ACHN (cell line): ENCODE results near the gene GPX2.

Experiments
- DNase-seq: peaks from one replicate; pipeline ENCODE4 v3.0.0-alpha.2; 2015
- in situ Hi-C: cut with HindIII; loops from 2 replicates; pipeline ENCODE4 v1.10.0; 2017; ENCODE audit warnings: low sequenced_read_pairs, low pct_ligation_motif_present, low pct_unique_long_range_greater_than_20kb

Gene GPX2

DNA sequence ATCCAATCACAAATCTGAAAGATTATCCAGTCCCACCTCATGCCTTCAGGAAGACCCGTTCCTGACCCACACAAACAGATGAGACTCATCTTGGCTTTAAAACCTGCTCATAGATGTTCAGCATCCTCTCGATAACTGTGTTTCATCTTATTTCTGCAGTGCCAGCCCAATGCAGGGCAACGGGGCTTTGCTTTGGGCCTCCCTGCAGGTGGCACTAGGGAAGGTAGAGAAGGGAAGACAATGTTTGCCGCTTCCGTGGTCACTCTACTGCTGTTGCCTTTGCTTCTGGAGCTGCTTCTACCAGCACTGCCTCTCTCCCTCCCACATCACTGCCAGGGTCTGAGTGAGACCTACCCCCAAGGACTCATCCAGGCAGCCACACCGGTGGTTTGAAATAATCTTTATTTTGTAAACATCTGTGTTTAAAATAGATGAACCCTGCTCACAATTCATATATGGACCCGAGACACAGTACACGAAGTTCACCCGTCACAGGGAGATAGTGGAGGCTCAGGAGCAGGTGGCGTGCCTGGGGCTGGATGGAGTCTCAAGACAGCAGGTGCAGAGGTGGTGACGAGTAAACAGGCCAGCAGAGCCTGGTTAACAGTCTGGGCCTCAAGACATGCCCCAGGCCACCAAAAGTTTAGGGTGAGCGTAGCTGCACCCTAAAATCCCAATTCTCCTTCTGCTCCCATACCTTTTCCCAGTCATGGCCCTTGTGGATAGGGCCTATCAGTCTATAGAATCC is 3.1 kb upstream of the GPX2 start:
- DNase-seq, result no peak
- in situ Hi-C loops, result no loop called here

DNA sequence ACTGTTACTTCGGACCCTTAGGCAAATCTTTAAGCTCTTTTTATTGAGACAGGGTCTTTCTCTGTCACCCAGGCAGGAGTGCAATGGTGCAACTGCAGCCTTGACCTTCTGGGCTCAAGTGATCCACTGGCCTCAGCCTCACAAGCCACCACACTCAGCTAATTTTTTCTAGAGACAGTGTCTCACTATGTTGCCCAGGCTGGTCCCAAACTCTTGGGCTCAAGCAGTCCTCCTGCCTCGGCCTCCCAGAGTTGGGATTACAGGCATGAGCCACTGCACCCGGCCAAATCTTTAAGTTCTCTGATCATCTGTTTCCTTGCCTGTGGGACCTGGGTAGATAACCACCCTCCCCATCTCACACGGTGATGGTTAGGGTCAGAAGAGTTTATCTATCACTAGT is 2.3 kb upstream of the GPX2 start:
- in situ Hi-C loops, result no loop called here
- no peak for DNase-seq

DNA sequence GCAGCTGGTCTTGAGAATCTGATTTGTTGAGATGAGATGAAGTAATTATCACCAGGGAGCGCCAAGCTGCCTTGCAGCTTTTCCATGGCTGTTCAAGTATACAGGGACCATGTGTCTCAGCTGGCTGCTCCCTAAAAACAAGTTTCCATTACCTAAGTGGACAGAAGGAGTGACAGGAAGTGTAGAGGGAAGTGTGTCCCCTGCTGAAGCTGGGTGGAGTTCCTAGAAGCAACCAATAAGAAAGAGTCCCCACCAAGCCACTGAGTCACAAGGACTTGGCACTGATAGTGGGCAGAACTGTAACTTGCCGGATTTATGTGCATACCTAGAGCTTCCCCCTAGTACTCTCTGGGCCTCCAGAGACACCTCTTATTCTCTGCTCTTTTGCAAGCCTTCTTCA is 1.5 kb upstream of the GPX2 start:
- DNase-seq, result no peak
- in situ Hi-C loops, result no loop called here

DNA sequence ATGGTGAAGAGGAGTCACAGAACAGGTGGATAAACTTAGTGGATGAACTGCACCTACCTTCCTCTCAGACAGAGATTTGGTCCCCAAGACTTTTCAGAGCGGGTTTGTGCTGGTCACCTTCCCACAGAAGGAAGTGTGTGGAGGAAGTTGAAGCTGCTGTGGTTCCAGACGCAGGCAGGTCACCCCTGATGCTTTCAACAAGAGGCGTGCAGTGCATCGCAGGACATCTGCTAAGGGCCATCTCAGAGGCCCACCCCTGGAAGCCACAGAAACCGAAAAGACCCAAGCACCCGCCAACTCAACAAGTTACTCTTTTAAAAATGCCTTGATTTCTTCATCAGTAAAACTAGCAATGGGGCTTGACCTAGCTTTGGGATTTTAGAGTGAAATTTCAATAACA is 1.0 kb upstream of the GPX2 start:
- in situ Hi-C loops, result no loop called here
- DNase-seq, result no peak

DNA sequence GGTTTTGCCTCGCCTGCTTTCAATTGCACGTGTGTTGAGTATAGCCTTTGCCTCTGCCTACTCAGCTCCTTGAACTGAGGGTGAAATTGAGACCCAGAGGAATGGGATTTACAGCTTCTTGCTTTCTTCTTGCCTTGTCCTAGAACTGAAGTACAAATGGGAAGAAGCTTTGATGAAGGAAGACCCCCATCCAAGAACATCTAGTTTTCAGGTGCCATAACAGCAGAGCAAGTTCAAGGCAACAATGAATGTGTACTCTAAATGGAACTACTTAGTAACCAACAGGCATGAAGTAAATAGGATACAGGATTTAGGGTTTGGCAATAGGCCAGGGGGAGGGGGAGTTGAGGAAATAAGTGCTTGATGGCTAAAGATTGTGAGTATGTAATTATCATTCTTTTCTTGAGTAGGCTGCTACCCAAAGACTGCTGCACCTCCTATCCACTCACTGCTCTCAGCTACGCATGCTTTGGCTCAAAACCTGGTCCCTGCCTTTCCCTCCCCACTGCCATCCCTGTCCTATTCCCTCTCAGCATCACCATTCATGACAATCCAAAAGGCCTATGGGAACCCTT is 2.1 kb downstream of the GPX2 start:
- in situ Hi-C loops, result no loop called here
- DNase-seq, result no peak

DNA sequence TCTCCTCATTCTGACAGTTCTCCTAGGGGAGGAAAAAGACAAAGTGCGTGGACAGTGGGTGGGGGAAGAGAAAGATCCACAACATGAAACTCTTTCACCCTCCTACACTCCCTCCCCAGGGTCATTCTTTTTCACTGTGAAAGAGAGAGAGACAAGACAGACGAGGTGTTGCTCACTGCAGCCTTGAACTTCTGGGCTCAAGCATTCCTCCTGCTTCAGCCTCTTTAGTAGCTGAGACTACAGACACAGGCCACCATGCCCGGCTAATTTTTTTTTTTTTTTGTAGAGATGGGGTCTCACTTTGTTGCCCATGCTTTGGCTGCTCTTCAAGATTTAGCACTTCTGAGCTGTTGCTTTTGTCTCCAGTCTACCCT is 2.7 kb downstream of the GPX2 start:
- in situ Hi-C loops, result no loop called here
- no peak for DNase-seq

DNA sequence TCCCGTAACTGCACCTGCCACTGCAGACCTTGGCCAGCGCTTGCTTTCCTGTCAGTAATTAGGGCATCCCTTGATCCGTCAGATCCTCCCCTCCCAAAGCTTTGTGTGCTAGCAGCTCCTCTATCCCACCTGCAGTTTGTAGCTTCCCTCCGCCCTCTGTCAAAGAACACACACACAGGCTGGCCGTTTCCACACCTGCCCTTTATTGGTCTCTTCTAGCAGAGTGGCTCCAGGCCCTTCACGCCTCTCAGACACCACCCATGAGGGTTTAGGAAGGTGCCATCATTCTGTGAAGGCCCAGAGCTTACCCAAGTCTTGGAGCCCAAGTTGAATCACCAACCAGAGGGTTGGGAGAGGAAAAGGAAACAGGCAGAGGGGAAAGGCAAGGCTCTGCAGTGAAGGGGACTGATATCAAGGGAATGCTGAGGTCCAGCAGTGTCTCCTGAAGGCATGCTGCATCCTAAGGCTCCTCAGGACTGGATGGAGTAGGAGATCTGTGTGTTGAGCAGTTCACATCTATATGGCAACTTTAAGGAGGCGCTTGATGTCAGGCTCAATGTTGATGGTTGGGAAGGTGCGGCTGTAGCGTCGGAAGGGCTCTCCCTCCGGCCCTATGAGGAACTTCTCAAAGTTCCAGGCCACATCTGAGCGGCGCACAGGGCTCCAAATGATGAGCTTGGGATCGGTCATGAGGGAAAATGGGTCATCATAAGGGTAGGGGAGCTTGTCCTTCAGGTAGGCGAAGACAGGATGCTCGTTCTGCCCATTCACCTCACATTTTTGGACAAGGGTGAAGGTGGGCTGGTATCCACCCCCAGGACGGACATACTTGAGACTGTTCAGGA is 3.4 kb downstream of the GPX2 start:
- in situ Hi-C loops, result no loop called here
- no peak for DNase-seq

DNA sequence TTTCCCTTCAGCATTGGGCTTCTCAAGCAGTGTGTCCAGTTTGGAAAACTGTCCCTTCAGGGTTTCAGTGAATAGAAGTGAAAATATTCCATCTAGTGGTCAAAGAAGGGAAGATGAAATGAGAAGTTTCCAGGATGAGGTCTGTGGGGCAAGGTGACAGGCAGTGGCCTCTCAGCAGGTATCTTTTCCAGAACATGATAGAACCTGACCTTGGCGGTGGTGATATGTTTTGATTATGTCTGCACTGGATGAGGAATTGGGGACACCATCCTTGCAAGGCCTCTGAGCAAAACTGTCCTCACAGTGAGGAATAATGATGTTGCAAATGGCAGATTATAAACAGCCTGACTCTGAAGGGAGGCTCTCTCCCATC is 4.7 kb downstream of the GPX2 start:
- peak; percentile 40 for DNase-seq
- in situ Hi-C loops, result no loop called here

DNA sequence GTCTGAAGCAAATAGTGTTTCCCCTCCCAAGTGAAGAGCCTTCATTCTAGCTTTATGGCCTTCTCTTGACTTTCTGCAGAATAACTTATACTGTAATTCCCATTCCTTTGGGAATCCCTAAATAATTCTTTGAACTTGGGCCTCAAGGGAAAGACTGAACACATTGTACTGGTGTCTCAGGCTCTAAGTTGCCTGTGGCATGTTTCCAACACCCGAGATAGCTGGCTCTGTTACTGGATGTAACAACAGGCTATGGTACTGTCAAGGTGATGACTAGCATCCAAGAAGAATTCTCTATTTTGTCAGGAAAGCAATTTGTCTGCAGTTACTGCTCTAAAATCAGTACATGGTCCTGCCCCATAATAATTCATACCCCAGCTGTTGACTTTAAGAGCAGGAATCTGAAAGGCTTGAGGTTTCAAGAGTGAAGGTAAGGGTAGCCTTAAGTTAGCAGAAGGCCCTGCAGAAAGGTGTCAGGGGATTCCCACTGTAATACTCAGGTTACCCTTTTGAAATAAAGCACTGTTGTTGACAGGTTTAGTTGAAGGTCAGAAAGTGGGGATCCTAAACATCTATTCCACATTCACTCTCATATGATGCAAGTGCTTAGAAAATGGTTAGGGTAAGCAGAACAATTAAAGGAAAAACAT is 5.2 kb downstream of the GPX2 start:
- in situ Hi-C loops, result no loop called here
- DNase-seq, result no peak

DNA sequence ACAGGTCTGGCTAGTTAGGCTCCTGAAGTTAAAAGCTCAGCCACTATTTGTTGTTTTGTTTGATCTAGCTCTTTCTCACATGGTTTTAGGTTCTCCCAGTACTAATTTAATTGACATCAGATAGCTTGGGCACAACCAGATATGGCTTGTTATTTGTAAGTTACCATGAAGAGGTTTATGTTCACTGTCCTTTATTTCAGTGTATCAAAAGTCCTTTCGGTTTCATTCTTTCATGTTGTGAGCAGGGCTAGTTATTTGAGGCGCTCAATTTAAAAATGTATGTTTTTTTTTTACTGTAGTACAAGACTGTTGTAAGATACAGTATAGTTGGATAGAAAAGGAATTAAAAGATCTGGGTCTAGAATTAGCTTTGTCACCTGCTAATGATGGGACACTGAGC is 7.0 kb downstream of the GPX2 start:
- in situ Hi-C loops, result no loop called here
- DNase-seq, result no peak

DNA sequence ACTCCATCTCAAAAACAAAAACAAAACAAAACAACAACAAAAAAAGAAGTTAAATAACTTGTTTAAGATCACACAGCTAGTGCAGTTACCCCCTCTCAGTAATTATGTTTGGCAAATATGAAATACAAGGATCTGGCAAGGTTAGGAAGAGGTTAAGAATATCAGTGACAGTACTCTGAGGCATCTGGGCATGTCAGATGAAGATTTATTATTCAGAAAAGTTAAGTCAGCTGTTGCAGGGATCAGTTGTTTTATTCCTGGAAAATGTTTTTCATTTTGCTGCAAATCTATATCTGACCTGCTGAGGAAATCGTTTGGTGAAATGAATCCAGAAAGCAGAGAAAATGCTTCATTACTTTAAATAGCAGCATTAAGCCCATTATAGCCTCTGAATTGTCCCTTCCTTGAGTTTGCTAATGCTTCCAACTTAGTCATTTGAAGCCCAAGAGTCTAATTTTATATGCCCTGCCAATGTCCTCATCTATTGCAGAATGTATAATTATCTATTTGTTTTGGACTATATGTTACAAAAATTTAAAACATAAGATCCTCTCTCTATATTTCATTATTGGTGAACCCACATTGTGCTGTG is 8.1 kb downstream of the GPX2 start:
- no peak for DNase-seq
- in situ Hi-C loops, result no loop called here

DNA sequence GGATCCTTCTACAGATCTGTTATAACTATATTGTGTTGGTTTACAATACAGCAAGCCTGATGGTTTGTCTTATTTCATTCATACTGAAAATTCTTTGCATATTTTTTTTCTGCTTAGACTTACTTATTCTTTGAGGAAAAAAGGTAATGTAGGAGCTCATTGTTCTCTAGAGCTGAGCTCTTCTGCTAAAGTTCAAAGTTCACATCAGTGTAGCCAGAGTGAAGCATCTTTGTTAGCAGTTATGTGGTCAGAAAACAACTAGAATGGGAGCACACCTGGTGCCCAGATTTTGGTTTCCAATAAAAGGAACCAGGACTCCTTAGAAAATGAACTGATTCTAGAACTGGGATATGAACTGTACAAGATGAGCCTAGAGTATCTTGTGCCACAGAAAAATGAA is 10.3 kb downstream of the GPX2 start:
- in situ Hi-C loops, result no loop called here
- no peak for DNase-seq

DNA sequence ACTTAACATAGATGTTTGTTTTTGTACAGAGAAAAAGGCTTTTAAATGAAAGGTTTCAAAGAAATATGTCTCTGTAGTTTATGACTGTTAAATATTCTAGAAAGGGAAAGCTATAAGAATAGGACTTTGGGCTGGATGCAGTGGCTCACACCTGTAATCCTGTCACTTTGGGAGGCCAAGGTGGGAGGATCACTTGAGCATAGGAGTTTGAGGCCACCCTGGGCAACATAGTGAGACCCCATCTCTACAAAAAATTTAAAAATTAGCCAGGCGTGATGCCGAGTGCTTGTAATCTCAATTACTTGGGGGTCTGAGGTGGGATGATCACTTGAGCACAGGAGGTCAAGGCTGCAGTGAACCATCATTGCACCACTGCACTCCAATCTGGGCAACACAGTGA is 11.4 kb downstream of the GPX2 start:
- in situ Hi-C loops, result no loop called here
- DNase-seq, result no peak

DNA sequence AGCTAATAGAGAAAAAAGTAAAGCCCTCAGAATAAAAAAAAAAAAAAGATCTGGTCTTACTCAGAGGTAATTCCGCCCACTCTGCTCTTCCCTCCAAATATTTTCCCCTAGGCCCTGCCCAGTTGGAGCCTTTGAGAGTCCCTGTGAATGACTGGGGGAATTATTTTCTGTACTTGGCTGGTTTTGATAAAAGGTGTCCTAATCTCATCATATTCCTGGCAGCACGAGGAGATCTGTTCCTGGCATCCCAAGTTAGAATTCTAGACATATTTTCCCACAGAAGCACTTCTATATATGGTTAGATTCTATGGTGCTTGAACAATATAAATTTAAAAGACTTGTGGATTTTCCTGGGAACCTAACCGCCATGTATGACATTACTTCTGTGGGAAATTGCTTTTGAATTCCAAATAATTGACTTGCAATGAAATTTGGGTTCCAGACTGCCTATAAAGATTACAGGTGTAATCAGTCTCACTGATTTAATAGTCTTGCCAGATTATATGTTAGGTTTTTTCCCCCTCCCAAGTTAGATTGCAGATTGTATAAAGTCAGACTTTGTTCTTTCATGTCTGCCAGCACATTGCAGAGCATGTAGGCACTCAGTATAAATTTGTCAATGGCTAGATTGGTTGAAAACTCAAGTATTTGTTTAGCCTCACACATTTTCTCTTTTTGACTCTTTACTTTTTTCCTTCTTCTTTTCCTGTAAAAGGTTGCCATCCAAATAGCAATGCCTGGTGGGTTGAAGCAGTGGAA is 12.3 kb downstream of the GPX2 start:
- in situ Hi-C loops, result no loop called here
- DNase-seq, result no peak

DNA sequence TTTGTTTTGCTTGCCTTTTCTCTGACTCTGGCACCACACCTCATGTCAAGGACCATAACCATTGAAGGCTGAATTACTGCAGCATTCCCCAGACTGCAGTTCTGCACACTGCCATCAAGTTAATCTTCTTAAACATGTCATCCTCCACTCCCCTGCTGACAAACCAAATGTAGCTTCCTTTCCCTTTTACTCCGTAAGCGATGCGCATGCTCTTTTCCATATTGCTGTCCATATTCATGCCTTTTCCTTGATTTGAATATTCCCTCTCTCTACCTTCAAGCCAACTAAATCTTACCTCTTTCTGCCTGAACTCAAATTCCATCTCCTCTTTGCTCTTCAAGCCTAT is 13.6 kb downstream of the GPX2 start:
- in situ Hi-C loops, result no loop called here
- no peak for DNase-seq

DNA sequence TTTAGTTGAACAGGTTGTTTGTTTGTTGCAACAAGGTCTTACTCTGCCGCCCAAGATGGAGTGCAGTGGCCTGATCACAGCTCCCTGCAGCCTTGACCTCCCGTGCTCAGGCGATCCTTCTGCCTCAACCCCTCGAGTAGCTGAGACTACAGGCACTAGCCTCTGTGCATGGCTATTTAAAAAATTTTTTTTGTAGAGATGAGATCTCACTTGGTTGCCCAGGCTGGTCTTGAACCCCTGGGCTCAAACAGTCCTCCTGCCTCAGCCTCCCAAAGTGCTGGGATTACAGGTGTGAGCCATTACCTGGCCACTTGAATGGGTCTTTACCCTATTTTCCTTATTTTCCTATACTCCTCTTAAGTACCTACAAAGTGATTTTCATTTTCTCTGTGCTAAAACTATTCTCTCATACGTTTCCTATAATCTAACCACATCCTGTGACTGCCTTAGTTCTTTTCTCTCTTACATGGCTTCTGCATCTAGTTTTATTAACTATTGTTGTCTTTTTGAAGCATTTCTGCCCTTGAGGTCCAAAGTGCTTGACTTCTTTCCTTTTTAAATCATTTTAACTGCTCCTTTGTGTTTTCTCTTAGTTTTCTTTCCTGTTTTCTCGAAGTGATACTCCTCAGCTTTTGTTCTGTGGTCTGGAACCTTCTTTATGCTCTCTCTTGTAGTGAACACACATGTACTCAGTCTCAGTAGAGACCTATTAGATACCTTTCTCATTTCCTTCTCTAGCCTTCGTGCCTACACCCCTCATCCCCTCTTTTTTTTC is 14.1 kb downstream of the GPX2 start:
- in situ Hi-C loops, result no loop called here
- no peak for DNase-seq

DNA sequence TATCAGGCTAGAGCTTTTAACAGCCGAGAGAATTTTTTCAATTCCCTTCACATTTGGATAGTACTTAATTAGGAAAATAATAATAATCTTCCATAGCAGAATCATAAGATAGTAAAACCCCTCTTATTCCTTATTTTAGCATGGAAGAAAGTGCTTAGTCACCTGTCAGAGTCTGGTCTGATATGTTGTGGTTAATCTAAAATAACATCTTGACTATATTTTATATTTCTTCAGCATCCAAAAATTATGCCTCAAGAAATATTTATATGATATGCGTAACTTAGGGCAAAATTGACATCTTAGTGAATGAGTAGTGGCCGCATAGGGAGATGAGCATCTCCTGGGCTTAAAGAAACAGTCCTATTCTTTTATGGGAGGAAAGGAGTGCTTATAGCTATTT is 15.5 kb downstream of the GPX2 start:
- no peak for DNase-seq
- in situ Hi-C loops, result no loop called here
